DOHH2 (cell line): ENCODE results near the gene USP32.

Experiments
- H3F3A ChIP-seq: fragments of 200-600 bp; sonication (generic), shearing (Covaris generic); 2 replicates; pipeline ENCODE4 v1.6.0; 2016; ENCODE audit warnings: antibody characterized with exemption, mild to moderate bottlenecking; ENCODE audit not compliant: control insufficient read depth, insufficient read depth
- H3K27ac ChIP-seq: fragments of 200-600 bp; sonication (generic); 2 replicates; pipeline ENCODE4 v1.5.1; 2014; ENCODE audit warnings: low read depth, mild to moderate bottlenecking, low read length, moderate library complexity
- H3K27me3 ChIP-seq: fragments of 200-600 bp; sonication (generic); 2 replicates; pipeline ENCODE4 v1.6.1; 2014; ENCODE audit warnings: mild to moderate bottlenecking, low read length, mixed read lengths; ENCODE audit not compliant: control insufficient read depth
- H3K36me3 ChIP-seq: fragments of 200-600 bp; sonication (generic); 2 replicates; pipeline ENCODE4 v1.6.1; 2014; ENCODE audit warnings: mild to moderate bottlenecking, low read length, moderate library complexity, mixed read lengths; ENCODE audit not compliant: control insufficient read depth
- H3K4me1 ChIP-seq: fragments of 200-600 bp; sonication (generic); 2 replicates; pipeline ENCODE4 v1.6.1; 2014; ENCODE audit warnings: mild to moderate bottlenecking, low read length, mixed read lengths; ENCODE audit not compliant: control insufficient read depth
- H3K4me2 ChIP-seq: fragments of 200-600 bp; sonication (generic); 2 replicates; pipeline ENCODE4 v1.6.0; 2014; ENCODE audit warnings: mild to moderate bottlenecking, low read length, moderate library complexity
- H3K4me3 ChIP-seq: fragments of 200-600 bp; sonication (generic); 2 replicates; pipeline ENCODE4 v1.5.1; 2014; ENCODE audit warnings: mild to moderate bottlenecking, low read length, mixed read lengths
- H3K79me2 ChIP-seq: fragments of 200-600 bp; sonication (generic); 2 replicates; pipeline ENCODE4 v1.6.1; 2014; ENCODE audit warnings: mild to moderate bottlenecking, low read length, mixed read lengths; ENCODE audit not compliant: control insufficient read depth
- H3K9me2 ChIP-seq: fragments of 200-600 bp; sonication (generic); replicated peaks from 2 replicates; pipeline ENCODE4 v1.6.1; 2014; ENCODE audit warnings: mild to moderate bottlenecking, low read length, mixed read lengths; ENCODE audit not compliant: control insufficient read depth
- H3K9me3 ChIP-seq: fragments of 200-600 bp; sonication (generic); 2 replicates; pipeline ENCODE4 v1.6.1; 2014; ENCODE audit warnings: antibody characterized with exemption, low read length, mixed read lengths; ENCODE audit not compliant: control insufficient read depth, insufficient read depth
- H4K20me1 ChIP-seq: fragments of 200-600 bp; sonication (generic); 2 replicates; pipeline ENCODE4 v1.6.0; 2014; ENCODE audit warnings: low read depth, mild to moderate bottlenecking, antibody characterized with exemption, low read length, moderate library complexity; ENCODE audit not compliant: control insufficient read depth, insufficient read depth
- CTCF ChIP-seq: fragments of 200-600 bp; sonication (generic); IDR thresholded peaks from one replicate; pipeline ENCODE4 v1.5.1; 2014; ENCODE audit warnings: antibody characterized with exemption, mild to moderate bottlenecking, low read depth, low read length; ENCODE audit not compliant: poor library complexity, severe bottlenecking
- EZH2phosphoT487 ChIP-seq: fragments of 200-600 bp; sonication (generic); IDR thresholded peaks from 2 replicates; pipeline ENCODE4 v1.6.1; 2017; ENCODE audit warnings: borderline replicate concordance, mild to moderate bottlenecking, antibody characterized with exemption, low read length, moderate library complexity, mixed read lengths

Gene USP32

GRCh38 chr17:60359415-60359814, 32.5 kb downstream of the USP32 start:
- no peaks in the 10 kb centered on the region for H3K36me3 ChIP-seq
- H3K79me2 ChIP-seq = no peaks in the 10 kb centered on the region; the same call in 1 of the 2 replicates
- H3K4me3 ChIP-seq = no peak overlapping the region
- no peak overlapping the region for H3K4me2 ChIP-seq
- H3K9me3 ChIP-seq = no peaks in the 10 kb centered on the region
- no peak for TF ChIP-seq CTCF
- TF ChIP-seq EZH2phosphoT487 = no peak
- H3F3A ChIP-seq = no peaks in the 10 kb centered on the region
- no peaks in the 10 kb centered on the region for H4K20me1 ChIP-seq
- H3K9me2 ChIP-seq = no peaks in the 10 kb centered on the region
- H3K27me3 ChIP-seq = no peaks in the 10 kb centered on the region
- H3K27ac ChIP-seq = no peak overlapping the region
- no peaks in the 10 kb centered on the region for H3K4me1 ChIP-seq

GRCh38 chr17:60358606-60359225, 33.2 kb downstream of the USP32 start:
- H3K9me3 ChIP-seq = no peaks in the 10 kb centered on the region
- no peaks in the 10 kb centered on the region for H4K20me1 ChIP-seq
- H3K79me2 ChIP-seq = no peaks in the 10 kb centered on the region; the same call in 1 of the 2 replicates
- H3K4me3 ChIP-seq = no peak overlapping the region
- no peaks in the 10 kb centered on the region for H3F3A ChIP-seq
- no peaks in the 10 kb centered on the region for H3K4me1 ChIP-seq
- no peaks in the 10 kb centered on the region for H3K36me3 ChIP-seq
- no peaks in the 10 kb centered on the region for H3K9me2 ChIP-seq
- TF ChIP-seq CTCF (no peak), EZH2phosphoT487 (no peak)
- no peak overlapping the region for H3K4me2 ChIP-seq
- H3K27ac ChIP-seq = no peak overlapping the region
- H3K27me3 ChIP-seq = no peaks in the 10 kb centered on the region

GRCh38 chr17:60356940-60357339, 35.0 kb downstream of the USP32 start:
- H3K9me3 ChIP-seq = no peaks in the 10 kb centered on the region
- no peaks in the 10 kb centered on the region; the same call in none of the 2 replicates for H3K79me2 ChIP-seq
- H3K27ac ChIP-seq = no peak overlapping the region
- H3K36me3 ChIP-seq = no peaks in the 10 kb centered on the region
- no peak overlapping the region for H3K4me3 ChIP-seq
- H3K9me2 ChIP-seq = no peaks in the 10 kb centered on the region
- no peaks in the 10 kb centered on the region for H3F3A ChIP-seq
- H3K27me3 ChIP-seq = no peaks in the 10 kb centered on the region
- no peaks in the 10 kb centered on the region for H3K4me1 ChIP-seq
- TF ChIP-seq EZH2phosphoT487 (no peak), CTCF (no peak)
- H3K4me2 ChIP-seq = no peak overlapping the region
- no peaks in the 10 kb centered on the region for H4K20me1 ChIP-seq
